HG03342 (cell line): Measurements from ENCODE around the gene TMEM203.
A peak's percentile ranks its signal among the peaks of the same experiment; 100 is the strongest.
"Not testable (repeated sequence)": the region's sequence is repeated elsewhere in the genome, so short reads cannot be mapped to it uniquely, and the experiment has no call there.

Experiments
- ATAC-seq: cut with Tn5 transposase; IDR thresholded peaks from one replicate; pipeline ENCODE4 v1.9.1; 2021; ENCODE audit warnings: mild to moderate bottlenecking, moderate library complexity; ENCODE audit not compliant: unreplicated experiment

TMEM203 gene

DNA sequence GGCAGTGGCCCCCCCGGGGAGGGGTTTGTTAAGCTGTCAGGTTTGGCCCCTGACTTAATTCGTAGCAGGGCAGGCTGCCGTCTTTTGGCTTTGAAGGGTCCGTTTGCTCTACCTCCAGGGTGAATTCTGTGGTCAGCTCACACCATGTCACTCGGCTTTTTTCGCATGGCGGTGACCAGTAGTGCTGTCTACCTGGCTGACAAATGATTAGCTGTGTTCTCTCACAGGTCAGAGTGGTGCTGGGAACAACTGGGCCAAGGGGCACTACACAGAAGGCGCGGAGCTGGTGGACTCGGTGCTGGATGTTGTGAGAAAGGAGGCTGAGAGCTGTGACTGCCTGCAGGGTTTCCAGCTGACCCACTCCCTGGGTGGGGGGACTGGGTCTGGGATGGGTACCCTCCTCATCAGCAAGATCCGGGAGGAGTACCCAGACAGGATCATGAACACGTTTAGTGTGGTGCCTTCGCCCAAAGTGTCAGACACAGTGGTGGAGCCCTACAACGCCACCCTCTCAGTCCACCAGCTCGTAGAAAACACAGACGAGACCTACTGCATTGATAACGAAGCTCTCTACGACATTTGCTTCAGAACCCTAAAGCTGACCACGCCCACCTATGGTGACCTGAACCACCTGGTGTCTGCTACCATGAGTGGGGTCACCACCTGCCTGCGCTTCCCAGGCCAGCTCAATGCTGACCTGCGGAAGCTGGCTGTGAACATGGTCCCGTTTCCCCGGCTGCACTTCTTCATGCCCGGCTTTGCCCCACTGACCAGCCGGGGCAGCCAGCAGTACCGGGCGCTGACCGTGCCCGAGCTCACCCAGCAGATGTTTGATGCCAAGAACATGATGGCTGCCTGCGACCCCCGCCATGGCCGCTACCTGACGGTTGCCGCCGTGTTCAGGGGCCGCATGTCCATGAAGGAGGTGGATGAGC, 37.1 kb upstream of the TMEM203 start:
- no peak for ATAC-seq

GRCh38 chr9:137241490-137242268, 36.2 kb upstream of the TMEM203 start:
- ATAC-seq: peak; percentile 4

GRCh38 chr9:137240841-137241489, 35.5 kb upstream of the TMEM203 start, which contains the start of gene TUBB4B:
TSS of gene TUBB4B (plus strand) at chr9:137241287. CDS start at chr9:137241361, 74 bp downstream.
- peak; percentile 70 for ATAC-seq

GRCh38 chr9:137240318-137240840, 34.9 kb upstream of the TMEM203 start:
- ATAC-seq: peak; percentile 22

DNA sequence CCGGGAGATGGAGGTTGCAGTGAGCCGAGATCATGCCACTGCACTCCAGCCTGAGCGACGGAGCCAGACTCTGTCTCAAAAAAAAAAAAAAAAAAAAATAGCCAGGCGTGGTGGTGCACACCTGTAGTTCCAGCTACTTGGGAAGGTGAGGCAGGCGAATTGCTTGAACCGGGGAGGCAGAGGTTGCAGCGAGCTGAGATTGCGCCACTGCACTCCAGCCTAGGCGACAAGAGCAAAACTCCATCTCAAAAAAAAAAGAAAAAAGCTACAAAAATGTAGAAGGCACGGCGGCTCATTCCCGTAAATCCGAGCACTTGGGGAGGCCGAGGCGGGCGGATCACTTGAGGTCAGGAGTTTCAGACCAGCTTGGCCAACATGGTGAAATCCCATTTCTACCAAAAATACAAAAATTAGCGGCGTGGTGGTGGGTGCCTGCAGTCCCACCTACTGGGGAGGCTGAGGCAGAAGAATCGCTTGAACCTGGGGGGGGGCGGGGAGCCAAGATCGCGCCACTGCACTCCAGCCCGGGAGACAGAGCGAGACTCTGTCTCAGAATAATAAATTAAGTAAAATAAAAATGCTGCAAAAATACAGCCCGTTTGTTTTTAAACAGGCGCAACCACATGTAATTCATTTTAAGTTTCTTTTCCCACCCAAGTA, 34.2 kb upstream of the TMEM203 start:
- not testable (repeated sequence) for ATAC-seq

- no peak for ATAC-seq
These were observed 32.6 kb upstream of the TMEM203 start for GRCh38 chr9:137237759-137238726.

DNA sequence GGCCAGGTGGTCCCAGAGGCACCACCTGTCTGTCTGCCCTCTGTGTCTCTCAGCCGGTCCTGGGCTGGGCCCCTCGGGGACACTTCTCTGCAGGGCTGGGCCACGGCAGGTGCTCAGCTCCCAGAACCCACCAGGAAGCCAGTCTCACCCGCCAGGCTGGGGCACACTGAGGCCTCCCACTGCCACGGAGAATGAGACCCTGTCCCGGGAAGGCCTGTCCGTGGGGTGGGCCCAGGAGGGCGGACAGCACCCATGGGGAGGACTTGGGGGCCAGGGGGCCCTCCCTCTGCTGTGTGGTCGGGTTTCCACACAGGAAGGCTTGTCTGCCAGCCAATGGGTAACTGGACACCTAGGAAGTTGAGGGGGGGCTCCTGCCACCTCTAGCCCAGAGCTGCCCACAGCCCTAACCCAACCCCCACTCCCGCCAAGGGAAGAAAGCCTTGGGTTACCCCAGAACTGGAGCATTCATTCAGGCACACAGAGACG, 31.5 kb upstream of the TMEM203 start:
- no peak for ATAC-seq

GRCh38 chr9:137236238-137236935, 30.9 kb upstream of the TMEM203 start:
- ATAC-seq: no peak

- no peak for ATAC-seq
These were observed 30.2 kb upstream of the TMEM203 start for GRCh38 chr9:137235424-137236237.

DNA sequence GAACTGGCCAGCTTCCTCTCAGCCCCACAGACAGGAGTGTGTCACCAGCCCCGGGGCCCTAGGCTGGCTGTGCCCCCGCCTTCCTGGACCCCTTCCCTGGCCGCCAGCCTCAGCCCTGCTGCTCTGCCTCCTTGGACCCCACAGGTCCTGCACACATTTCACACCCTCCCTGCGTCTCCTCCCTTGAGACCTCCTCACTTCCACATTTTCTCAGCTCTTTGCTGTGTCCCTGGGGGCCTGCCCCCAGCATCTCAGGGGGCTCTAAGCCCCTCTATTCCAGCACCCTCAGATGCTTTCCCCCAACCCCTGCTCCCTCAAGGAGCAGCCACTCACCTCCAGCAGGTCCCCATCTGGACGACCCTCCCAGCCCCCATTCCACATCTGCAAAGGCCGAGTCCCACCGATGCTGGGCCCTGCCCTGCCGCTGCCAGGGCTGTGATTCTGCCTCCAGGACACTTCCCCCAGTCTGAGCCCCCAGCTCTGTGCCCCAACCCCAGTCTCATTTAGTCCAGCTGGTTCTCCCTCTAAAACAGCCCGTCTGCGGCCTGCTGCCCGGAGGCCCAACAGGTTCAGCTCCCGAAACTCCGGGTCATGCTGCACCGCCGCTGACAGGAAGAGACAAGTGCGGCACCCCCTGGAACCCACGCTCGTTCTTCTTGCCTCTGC, 29.4 kb upstream of the TMEM203 start:
- ATAC-seq: no peak

GRCh38 chr9:137234055-137234697, 28.7 kb upstream of the TMEM203 start:
- no peak for ATAC-seq

GRCh38 chr9:137233143-137233980, 27.9 kb upstream of the TMEM203 start:
- no peak for ATAC-seq

- ATAC-seq: no peak
These were observed 27.1 kb upstream of the TMEM203 start for GRCh38 chr9:137232510-137232909.

GRCh38 chr9:137232101-137232500, 26.7 kb upstream of the TMEM203 start:
- ATAC-seq: no peak

GRCh38 chr9:137231372-137232039, 26.1 kb upstream of the TMEM203 start:
- no peak for ATAC-seq
